Panc1 (cell line): ENCODE measurements around the gene TMPRSS3.

Experiments used
- CTCF ChIP-seq: fragments of 450-650 bp; IDR thresholded peaks from 2 replicates; pipeline ENCODE4 v1.5.1; 2017; ENCODE audit warnings: mild to moderate bottlenecking
- POLR2AphosphoS5 ChIP-seq: IDR thresholded peaks from 2 replicates; pipeline ENCODE4 v1.6.1; 2012; ENCODE audit warnings: mild to moderate bottlenecking, low read depth, low read length, moderate library complexity
- REST ChIP-seq, 2 experiments: IDR thresholded peaks; 2 replicates each; pipeline ENCODE4 v1.6.1; 2011 to 2012; ENCODE audit warnings: low read depth in 2 of 2, control low read depth in 1 of 2, low read length in 1 of 2, mild to moderate bottlenecking in 1 of 2, moderate library complexity in 1 of 2; ENCODE audit not compliant: insufficient read depth in 1 of 2
- SIN3A ChIP-seq: IDR thresholded peaks from 2 replicates; pipeline ENCODE4 v1.6.1; 2012; ENCODE audit warnings: low read depth, mild to moderate bottlenecking, low read length, moderate library complexity, borderline replicate concordance; ENCODE audit not compliant: insufficient read depth
- TCF7L2 ChIP-seq: IDR thresholded peaks from 2 replicates; pipeline ENCODE4 v1.6.1; 2011; ENCODE audit warnings: mild to moderate bottlenecking, low read depth, low read length, inconsistent platforms

GRCh38 chr21:42370894-42371654, 24.8 kb downstream of the TMPRSS3 start:
- TF ChIP-seq POLR2AphosphoS5 (no peak), CTCF (no peak), TCF7L2 (no peak), REST (IDR thresholded peaks at IDR 0.05; ENCODE audit: insufficient read depth in 1 of 2, low read depth in 2 of 2, low read length in 1 of 2) (no peak), SIN3A (no peak)
